NOMO-1 treated with DMSO at 0.1 percent for 48 hours (cell line): ENCODE measurements around the gene TRPM3.

ENCODE experiments used
- DNase-seq: peaks from one replicate; lab custom pipeline; 2025; ENCODE audit not compliant: unreplicated experiment; lab: John Stamatoyannopoulos, UW

TRPM3 gene

GRCh38 chr9:71098801-71099200, 22.6 kb downstream of the TRPM3 start:
- DNase-seq: no peak

- DNase-seq: no peak
Observed at GRCh38 chr9:71097671-71098070, 23.8 kb downstream of the TRPM3 start.

DNA sequence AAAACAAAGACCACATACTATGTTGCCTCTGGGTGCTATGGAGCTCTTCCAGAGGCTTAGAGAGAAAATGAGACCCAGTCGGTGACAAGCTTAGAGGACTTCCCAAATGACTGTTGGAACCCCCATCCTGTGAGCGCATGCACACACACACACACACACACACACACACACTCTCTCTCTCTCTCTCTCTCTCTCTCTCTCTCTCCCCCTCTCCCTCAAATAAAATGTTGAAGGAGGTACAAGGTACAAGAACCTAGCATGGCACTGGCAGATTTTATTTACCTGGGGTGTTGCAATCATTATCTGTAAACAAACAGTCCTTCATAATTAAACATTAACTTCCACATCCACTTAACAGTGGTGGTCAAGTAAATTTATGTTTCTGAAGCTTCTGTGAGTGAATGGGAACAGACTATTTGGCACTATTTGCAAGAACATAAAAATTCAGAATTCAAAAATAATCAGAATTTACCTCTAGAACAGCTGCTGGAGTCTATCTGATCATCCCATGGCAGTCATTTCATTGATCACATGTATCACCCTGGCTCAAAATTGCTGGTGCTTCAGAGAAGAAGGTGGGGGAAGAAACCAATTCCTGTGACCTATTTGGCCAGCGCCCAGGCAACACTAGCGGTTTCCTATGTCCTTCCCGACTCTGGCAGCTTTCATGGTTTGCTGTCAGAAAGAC, 24.9 kb downstream of the TRPM3 start:
- no peak for DNase-seq

DNA sequence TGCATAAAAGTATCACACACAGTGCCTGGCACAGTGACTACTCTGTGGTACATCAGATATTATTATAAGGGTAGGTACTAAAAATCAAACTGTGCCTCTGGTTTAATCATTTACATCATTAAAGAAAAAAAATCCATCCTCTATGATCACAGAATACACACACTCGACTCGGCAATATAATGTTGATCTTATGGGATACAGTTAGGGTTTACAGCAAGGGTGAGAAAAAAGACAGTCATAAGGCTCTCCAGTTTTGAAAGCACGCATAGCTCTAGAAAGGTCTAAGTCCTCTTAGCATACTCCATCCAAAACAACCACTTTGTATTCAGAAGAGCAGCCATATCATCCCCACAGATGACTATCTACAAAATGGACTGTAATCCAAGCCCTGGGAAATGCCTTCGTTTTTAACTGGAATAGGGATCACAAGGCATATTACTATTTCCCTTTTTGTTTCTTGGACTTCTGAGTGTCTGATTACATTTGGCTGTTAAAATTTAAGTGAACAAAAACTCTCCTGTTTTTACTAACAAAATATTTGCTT, 26.6 kb downstream of the TRPM3 start:
- no peak for DNase-seq

- no peak for DNase-seq
Observed at GRCh38 chr9:71090896-71091295, 30.5 kb downstream of the TRPM3 start.

- no peak for DNase-seq
Observed at GRCh38 chr9:71079451-71079850, 42.0 kb downstream of the TRPM3 start.

GRCh38 chr9:71076096-71076495, 45.3 kb downstream of the TRPM3 start:
- DNase-seq: no peak

DNA sequence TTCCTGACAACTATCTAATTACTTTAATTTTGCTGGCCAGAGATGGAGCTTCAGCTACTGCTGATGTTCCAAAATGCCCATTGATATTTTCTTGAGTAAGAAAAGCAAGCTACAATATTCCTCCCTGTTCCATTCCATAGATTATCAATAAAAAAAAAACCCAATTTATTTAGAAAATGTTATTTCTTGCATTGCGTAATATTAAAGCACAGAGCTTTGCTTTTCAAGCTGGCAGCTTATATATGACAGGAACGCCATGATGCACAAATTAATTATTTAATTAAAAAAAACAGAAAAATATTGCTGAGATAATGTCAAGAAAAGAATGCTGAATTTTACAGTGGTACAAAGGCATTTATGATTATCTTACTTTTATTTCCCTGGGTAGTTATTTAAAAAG, 47.9 kb downstream of the TRPM3 start:
- no peak for DNase-seq

GRCh38 chr9:71072587-71072986, 48.8 kb downstream of the TRPM3 start:
- no peak for DNase-seq

DNA sequence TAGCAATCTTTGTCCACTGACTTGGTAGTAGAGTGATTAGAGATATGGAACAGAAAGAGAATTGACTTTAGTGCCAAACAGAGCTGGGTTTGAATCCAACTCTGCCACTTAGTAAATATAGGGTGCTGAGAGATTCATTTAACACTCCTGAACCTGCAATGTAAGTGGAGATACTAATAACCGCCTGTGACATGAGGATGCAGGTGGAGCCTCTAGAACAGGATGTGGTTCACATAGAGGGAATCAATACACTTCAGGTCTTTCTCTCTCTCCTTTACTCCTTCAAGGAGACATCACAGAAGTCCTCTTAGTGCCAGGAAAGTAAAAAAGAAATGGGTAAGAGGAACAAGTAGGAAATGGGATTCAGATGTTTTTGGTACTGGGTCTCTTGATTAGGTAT, 49.8 kb downstream of the TRPM3 start:
- DNase-seq: no peak

DNA sequence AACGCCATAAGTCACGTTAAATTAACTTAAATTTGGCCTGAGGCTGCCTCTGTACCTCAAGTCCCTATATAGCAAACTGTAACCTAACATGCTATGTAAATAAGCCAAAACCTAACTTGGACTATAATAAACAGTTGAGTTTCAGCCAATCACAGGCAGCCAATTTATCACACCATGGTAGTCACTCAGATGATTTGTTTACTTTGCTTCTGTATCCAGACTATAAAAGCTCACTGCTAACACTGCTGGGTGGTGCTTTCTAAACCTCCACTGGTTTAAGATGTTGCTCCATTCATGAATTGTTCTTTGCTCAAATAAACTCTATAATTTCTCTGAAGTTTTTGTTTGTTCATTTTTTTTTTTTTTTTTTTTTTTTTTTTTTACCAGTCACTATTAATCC, 62.8 kb downstream of the TRPM3 start:
- DNase-seq: no peak

DNA sequence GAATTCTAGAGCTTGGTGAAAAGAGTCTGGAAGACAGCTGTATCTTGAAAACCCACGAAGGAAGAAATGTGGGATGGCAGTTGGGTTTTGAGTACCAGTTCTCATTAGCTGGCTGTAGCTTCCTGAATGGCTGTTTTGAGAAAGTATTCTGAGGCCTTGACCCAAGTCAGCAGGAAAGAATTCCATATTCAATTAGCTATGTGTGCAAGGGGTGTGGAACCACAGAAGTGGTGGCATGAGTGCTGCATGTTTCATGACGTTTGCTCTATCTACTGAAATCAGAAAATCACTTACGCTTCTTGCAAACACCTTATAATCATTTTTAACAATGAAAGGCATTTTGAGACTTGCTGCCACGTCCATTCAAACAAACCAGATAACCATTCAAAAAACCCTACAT, 69.1 kb downstream of the TRPM3 start:
- no peak for DNase-seq

- DNase-seq: no peak
Observed at GRCh38 chr9:71048280-71048679, 73.1 kb downstream of the TRPM3 start.

- no peak for DNase-seq
Observed at GRCh38 chr9:71042448-71042990, 78.9 kb downstream of the TRPM3 start.

GRCh38 chr9:71037521-71037920, 83.9 kb downstream of the TRPM3 start:
- DNase-seq: no peak

DNA sequence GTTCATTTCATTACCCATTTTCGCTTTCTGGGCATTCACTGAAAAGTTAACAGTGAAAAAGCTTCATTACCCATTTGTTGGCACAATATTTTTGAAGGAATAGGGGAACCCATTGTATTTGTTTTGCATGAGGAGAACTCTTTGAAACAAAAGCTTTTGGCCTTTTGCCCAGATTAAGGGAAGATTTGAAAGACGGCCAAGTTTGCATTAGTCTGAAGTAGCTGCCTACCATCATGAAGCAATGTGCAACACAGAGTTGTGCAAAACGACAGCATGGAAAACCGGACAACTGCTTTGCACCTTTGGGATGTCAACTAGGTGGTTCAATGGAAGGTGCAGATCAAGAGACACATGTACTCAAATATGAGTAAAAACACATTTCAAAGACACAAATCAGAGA, 84.9 kb downstream of the TRPM3 start:
- no peak for DNase-seq

DNA sequence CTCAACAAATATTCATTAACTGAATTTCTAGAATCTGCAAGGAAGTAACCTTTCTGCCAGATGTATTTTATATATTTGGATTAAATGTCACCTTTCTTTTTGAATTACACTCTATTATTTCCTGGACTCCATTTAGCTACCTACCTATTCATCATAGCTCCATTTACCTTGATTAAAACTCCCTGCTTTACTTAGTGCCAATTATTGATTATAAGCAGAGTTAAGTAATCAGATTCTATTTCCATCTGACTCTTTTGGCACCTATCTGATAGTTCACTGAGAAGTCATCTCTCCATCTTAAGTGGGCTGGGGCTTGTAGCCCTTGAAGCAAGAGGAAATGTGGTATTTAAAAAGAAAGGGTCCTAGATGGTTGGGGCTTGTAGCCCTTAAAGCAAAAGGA, 88.6 kb downstream of the TRPM3 start:
- DNase-seq: no peak

- no peak for DNase-seq
Observed at GRCh38 chr9:71025728-71026127, 95.7 kb downstream of the TRPM3 start.

GRCh38 chr9:71025201-71025600, 96.2 kb downstream of the TRPM3 start:
- no peak for DNase-seq

DNA sequence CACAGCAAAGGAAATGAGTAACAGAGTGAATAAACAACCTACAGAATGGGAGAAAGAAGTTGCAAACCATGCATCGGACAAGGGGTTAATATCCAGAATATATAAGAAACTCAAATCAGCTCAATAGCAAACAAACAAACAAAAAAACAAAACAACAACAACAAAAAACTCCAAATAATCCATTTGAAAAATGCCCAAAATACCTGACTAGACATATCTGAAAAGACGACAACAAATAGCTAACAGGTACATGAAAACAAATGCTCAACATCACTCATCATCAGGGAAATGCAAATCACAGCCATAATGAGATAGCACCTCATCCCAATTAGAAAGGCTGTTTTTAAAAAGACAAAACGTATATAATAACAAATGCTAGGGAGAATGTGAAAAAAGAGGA, 111.2 kb downstream of the TRPM3 start:
- DNase-seq: no peak

- no peak for DNase-seq
Observed at GRCh38 chr9:71005456-71005855, 116.0 kb downstream of the TRPM3 start.

- DNase-seq: no peak
Observed at GRCh38 chr9:71004196-71004595, 117.2 kb downstream of the TRPM3 start.

- DNase-seq: no peak
Observed at GRCh38 chr9:71003346-71003745, 118.1 kb downstream of the TRPM3 start.
